Measurements from ENCODE around the gene CAMK1D. TPM values are rescaled to one million over a fixed set of nuclear protein-coding genes. Genes with fewer than 3 reads are reported as not detected.
A peak's percentile ranks its signal among the peaks of the same experiment; 100 is the strongest.

The CAMK1D gene
- total RNA-seq, 1 donor from 2014 or later = 1.8 TPM

- Histone ChIP-seq H3K4me3 (ENCODE audit: low read depth, low read length) (no peak overlapping the region), H3K27me3 (ENCODE audit: control insufficient read depth, insufficient read depth, low read length) (no peaks in the 10 kb centered on the region), H3K36me3 (ENCODE audit: control insufficient read depth, insufficient read depth, low read length) (no peaks in the 10 kb centered on the region)
- no peak for DNase-seq (ENCODE audit: low read depth)
- no peak for FAIRE-seq
- TF ChIP-seq, protein P1, sequence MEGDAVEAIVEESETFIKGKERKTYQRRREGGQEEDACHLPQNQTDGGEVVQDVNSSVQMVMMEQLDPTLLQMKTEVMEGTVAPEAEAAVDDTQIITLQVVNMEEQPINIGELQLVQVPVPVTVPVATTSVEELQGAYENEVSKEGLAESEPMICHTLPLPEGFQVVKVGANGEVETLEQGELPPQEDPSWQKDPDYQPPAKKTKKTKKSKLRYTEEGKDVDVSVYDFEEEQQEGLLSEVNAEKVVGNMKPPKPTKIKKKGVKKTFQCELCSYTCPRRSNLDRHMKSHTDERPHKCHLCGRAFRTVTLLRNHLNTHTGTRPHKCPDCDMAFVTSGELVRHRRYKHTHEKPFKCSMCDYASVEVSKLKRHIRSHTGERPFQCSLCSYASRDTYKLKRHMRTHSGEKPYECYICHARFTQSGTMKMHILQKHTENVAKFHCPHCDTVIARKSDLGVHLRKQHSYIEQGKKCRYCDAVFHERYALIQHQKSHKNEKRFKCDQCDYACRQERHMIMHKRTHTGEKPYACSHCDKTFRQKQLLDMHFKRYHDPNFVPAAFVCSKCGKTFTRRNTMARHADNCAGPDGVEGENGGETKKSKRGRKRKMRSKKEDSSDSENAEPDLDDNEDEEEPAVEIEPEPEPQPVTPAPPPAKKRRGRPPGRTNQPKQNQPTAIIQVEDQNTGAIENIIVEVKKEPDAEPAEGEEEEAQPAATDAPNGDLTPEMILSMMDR (IDR thresholded peaks at IDR 0.05; ENCODE audit: insufficient read depth, low read length, severe bottlenecking) = no peak
Measured at GRCh38 chr10:12832096-12832495, 482.7 kb downstream of the CAMK1D start.

- H3K36me3 ChIP-seq (ENCODE audit: control insufficient read depth, insufficient read depth, low read length) = no peaks in the 10 kb centered on the region
- H3K4me3 ChIP-seq (ENCODE audit: low read depth, low read length) = no peak overlapping the region
- no peaks in the 10 kb centered on the region for H3K27me3 ChIP-seq (ENCODE audit: control insufficient read depth, insufficient read depth, low read length)
- TF ChIP-seq, protein P1 (IDR thresholded peaks at IDR 0.05; ENCODE audit: insufficient read depth, low read length, severe bottlenecking) = no peak
- DNase-seq (ENCODE audit: low read depth) (peak; percentile 33), FAIRE-seq (no peak)
Measured at GRCh38 chr10:12833451-12833850, 484.1 kb downstream of the CAMK1D start.

DNA sequence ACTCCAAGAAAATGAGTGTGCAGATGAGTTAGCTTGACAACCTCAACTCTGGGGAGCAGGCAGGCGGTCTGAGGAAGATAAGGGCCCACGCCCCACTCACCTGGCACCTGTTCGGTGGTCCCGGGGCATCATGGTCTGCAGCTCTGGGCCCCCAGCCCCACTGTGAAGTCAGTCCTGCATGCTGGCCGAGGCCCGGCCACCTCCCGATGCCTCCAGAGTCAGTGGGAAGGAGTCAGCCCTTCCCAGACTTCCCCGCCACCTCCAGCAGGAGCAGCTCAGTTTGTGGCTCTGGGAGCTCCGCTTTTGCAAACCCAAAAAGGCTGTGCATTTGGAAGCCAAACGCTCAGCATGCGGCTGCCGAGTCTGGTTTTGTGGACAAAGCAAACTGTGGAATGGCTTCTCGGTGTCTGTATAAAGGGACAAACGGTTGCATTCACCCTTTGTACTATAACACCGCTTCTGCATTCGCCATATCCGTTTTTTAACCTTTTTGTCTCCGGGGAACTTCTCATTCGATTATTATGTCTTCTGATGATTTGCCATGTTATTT lies 484.8 kb downstream of the CAMK1D start:
- no peak for FAIRE-seq
- TF ChIP-seq, protein P1 (IDR thresholded peaks at IDR 0.05; ENCODE audit: insufficient read depth, low read length, severe bottlenecking) = no peak
- Histone ChIP-seq H3K4me3 (ENCODE audit: low read depth, low read length) (no peak overlapping the region), H3K36me3 (ENCODE audit: control insufficient read depth, insufficient read depth, low read length) (no peaks in the 10 kb centered on the region), H3K27me3 (ENCODE audit: control insufficient read depth, insufficient read depth, low read length) (no peaks in the 10 kb centered on the region)
- no peak for DNase-seq (ENCODE audit: low read depth)

GRCh38 chr10:12834721-12835120 lies 485.4 kb downstream of the CAMK1D start:
- TF ChIP-seq, protein P1 (IDR thresholded peaks at IDR 0.05; ENCODE audit: insufficient read depth, low read length, severe bottlenecking) = no peak
- Histone ChIP-seq H3K27me3 (ENCODE audit: control insufficient read depth, insufficient read depth, low read length) (no peaks in the 10 kb centered on the region), H3K4me3 (ENCODE audit: low read depth, low read length) (no peak overlapping the region), H3K36me3 (ENCODE audit: control insufficient read depth, insufficient read depth, low read length) (no peaks in the 10 kb centered on the region)
- FAIRE-seq (no peak), DNase-seq (ENCODE audit: low read depth) (no peak)

DNA sequence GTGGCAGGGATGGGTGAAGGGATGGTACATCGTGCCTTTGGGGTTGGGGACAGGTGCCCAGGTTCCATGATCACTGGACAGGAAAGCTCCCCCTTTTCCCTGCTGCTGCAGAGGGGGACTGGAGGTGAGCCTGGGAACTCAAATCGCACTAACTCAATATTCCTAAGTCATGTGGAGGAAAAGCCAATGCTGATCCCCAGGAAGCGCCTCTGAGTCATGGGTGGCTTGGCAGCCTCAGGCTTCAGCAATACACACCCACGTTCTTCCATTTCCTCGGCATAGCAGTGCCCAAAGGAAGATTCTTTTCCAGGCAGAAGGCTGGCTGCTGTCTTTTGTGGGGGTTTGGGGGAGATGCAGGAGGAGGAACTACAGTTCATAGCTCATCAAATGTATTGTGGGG lies 486.4 kb downstream of the CAMK1D start:
- no peak for FAIRE-seq
- Histone ChIP-seq H3K27me3 (ENCODE audit: control insufficient read depth, insufficient read depth, low read length) (no peaks in the 10 kb centered on the region), H3K4me3 (ENCODE audit: low read depth, low read length) (no peak overlapping the region), H3K36me3 (ENCODE audit: control insufficient read depth, insufficient read depth, low read length) (no peaks in the 10 kb centered on the region)
- peak; percentile 79 for DNase-seq (ENCODE audit: low read depth)
- TF ChIP-seq, protein P1 (IDR thresholded peaks at IDR 0.05; ENCODE audit: insufficient read depth, low read length, severe bottlenecking) = no peak

DNA sequence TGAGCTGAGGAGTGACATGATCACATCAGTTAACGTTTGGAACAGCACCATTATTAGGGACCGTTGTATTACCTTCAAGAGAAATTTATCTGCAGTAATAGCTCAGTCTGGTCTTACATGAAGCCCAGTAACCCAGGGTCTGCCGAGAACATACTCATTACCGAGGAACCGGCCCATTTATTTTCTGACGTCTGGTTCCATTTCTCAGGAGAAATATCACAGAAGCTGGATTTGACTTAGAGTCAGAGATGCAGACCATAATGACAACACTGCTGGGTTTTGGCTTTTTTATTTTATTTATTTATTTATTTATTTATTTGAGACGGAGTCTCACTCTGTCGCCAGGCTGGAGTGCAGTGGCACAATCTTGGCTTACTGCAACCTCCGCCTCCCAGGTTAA lies 489.0 kb downstream of the CAMK1D start:
- no peaks in the 10 kb centered on the region for H3K36me3 ChIP-seq (ENCODE audit: control insufficient read depth, insufficient read depth, low read length)
- H3K4me3 ChIP-seq (ENCODE audit: low read depth, low read length) = no peak overlapping the region
- FAIRE-seq (no peak), DNase-seq (ENCODE audit: low read depth) (no peak)
- TF ChIP-seq, protein P1 (IDR thresholded peaks at IDR 0.05; ENCODE audit: insufficient read depth, low read length, severe bottlenecking) = no peak
- no peaks in the 10 kb centered on the region for H3K27me3 ChIP-seq (ENCODE audit: control insufficient read depth, insufficient read depth, low read length)

Data from bronchial epithelial cell (primary cell).